ENCODE measurements around the gene RFX5. TPM values are rescaled to one million over a fixed set of nuclear protein-coding genes. Genes with fewer than 3 reads are reported as not detected.

Gene RFX5
- total and polyA plus RNA-seq, 2 of the 13 experiments (the other 11 are each of a cell fraction or from before 2014, with no cell fraction given), result 17.9 to 36.2 TPM

DNA sequence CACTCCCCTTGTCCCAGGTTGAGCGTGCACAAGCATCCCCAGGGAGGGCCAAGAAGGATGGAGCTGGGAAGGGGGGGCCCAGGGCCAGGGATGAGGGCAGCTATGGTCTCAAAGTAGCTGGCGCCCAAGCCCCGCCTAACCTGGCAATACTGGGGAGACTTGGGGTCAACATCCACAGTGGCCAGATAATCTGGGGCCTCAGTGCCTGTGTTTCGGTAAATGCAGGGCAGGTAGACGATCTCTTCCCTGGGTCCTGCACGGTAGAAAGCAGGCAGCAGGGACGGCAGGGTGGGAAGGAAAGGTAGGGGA is 22.2 kb upstream of the RFX5 start:
- H3K9ac ChIP-seq (ENCODE audit: insufficient read depth, low read depth, low read length), result no peak overlapping the region
- no peak overlapping the region for H3K27ac ChIP-seq (ENCODE audit: extremely low read length, insufficient read depth, low read length)
- BruUV-seq (replicated peaks), result no TSS peak

More for the DNA sequence above, 22.2 kb upstream of the RFX5 start:
- H3K79me2 ChIP-seq (ENCODE audit: insufficient read depth, low read length), result peaks cover 5% of the 10 kb centered on the region
- H3K4me3 ChIP-seq (replicated peaks in 1 of 3; ENCODE audit: insufficient read depth in 1 of 3, low read depth in 2 of 3, low read length in 3 of 3), result no peak overlapping the region
- FAIRE-seq, result no peak
- WGBS (ENCODE audit: low lambda C conversion rate), result 93% methylated on average over 5 of the region's 7 CpGs
- POLR2A ChIA-PET, result no interaction called here
- CTCF ChIA-PET (ENCODE audit: low intra/inter-chr PET ratio, low total read pairs), result no interaction called here
- intact Hi-C loops (cut with micrococcal nuclease; ENCODE audit: unreplicated experiment), result no loop called here
- H3K4me1 ChIP-seq (ENCODE audit: insufficient read depth, low read length), result peaks cover 38% of the 10 kb centered on the region
- TF ChIP-seq ZNF891 (CRISPR knock-in tag; IDR thresholded peaks at IDR 0.05) (no peak), ZSCAN31 (CRISPR knock-in tag; IDR thresholded peaks at IDR 0.05; ENCODE audit: low read depth) (no peak), RBFOX2 (IDR thresholded peaks at IDR 0.05; ENCODE audit: low read depth, low read length) (no peak), ZNF354B (CRISPR knock-in tag; IDR thresholded peaks at IDR 0.05) (no peak), ZNF253 (CRISPR knock-in tag; IDR thresholded peaks at IDR 0.05; ENCODE audit: borderline replicate concordance) (no peak)
- TF ChIP-seq, protein P1, sequence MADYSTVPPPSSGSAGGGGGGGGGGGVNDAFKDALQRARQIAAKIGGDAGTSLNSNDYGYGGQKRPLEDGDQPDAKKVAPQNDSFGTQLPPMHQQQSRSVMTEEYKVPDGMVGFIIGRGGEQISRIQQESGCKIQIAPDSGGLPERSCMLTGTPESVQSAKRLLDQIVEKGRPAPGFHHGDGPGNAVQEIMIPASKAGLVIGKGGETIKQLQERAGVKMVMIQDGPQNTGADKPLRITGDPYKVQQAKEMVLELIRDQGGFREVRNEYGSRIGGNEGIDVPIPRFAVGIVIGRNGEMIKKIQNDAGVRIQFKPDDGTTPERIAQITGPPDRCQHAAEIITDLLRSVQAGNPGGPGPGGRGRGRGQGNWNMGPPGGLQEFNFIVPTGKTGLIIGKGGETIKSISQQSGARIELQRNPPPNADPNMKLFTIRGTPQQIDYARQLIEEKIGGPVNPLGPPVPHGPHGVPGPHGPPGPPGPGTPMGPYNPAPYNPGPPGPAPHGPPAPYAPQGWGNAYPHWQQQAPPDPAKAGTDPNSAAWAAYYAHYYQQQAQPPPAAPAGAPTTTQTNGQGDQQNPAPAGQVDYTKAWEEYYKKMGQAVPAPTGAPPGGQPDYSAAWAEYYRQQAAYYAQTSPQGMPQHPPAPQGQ (CRISPR knock-in tag; IDR thresholded peaks at IDR 0.05; ENCODE audit: borderline replicate concordance), result no peak
- TF ChIP-seq, protein P2, sequence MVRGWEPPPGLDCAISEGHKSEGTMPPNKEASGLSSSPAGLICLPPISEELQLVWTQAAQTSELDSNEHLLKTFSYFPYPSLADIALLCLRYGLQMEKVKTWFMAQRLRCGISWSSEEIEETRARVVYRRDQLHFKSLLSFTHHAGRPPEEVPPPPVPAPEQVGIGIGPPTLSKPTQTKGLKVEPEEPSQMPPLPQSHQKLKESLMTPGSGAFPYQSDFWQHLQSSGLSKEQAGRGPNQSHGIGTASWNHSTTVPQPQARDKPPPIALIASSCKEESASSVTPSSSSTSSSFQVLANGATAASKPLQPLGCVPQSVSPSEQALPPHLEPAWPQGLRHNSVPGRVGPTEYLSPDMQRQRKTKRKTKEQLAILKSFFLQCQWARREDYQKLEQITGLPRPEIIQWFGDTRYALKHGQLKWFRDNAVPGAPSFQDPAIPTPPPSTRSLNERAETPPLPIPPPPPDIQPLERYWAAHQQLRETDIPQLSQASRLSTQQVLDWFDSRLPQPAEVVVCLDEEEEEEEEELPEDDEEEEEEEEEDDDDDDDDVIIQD (CRISPR knock-in tag; IDR thresholded peaks at IDR 0.05; ENCODE audit: low read depth), result no peak
- TF ChIP-seq, protein P3, sequence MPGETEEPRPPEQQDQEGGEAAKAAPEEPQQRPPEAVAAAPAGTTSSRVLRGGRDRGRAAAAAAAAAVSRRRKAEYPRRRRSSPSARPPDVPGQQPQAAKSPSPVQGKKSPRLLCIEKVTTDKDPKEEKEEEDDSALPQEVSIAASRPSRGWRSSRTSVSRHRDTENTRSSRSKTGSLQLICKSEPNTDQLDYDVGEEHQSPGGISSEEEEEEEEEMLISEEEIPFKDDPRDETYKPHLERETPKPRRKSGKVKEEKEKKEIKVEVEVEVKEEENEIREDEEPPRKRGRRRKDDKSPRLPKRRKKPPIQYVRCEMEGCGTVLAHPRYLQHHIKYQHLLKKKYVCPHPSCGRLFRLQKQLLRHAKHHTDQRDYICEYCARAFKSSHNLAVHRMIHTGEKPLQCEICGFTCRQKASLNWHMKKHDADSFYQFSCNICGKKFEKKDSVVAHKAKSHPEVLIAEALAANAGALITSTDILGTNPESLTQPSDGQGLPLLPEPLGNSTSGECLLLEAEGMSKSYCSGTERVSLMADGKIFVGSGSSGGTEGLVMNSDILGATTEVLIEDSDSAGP (CRISPR knock-in tag; IDR thresholded peaks at IDR 0.05; ENCODE audit: borderline replicate concordance), result no peak
- TF ChIP-seq, protein P4, sequence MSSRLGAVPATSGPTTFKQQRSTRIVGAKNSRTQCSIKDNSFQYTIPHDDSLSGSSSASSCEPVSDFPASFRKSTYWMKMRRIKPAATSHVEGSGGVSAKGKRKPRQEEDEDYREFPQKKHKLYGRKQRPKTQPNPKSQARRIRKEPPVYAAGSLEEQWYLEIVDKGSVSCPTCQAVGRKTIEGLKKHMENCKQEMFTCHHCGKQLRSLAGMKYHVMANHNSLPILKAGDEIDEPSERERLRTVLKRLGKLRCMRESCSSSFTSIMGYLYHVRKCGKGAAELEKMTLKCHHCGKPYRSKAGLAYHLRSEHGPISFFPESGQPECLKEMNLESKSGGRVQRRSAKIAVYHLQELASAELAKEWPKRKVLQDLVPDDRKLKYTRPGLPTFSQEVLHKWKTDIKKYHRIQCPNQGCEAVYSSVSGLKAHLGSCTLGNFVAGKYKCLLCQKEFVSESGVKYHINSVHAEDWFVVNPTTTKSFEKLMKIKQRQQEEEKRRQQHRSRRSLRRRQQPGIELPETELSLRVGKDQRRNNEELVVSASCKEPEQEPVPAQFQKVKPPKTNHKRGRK (CRISPR knock-in tag; IDR thresholded peaks at IDR 0.05), result no peak
- TF ChIP-seq, protein P5, sequence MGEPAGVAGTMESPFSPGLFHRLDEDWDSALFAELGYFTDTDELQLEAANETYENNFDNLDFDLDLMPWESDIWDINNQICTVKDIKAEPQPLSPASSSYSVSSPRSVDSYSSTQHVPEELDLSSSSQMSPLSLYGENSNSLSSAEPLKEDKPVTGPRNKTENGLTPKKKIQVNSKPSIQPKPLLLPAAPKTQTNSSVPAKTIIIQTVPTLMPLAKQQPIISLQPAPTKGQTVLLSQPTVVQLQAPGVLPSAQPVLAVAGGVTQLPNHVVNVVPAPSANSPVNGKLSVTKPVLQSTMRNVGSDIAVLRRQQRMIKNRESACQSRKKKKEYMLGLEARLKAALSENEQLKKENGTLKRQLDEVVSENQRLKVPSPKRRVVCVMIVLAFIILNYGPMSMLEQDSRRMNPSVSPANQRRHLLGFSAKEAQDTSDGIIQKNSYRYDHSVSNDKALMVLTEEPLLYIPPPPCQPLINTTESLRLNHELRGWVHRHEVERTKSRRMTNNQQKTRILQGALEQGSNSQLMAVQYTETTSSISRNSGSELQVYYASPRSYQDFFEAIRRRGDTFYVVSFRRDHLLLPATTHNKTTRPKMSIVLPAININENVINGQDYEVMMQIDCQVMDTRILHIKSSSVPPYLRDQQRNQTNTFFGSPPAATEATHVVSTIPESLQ (CRISPR knock-in tag; conservative IDR thresholded peaks at IDR 0.05), result no peak
- H3K9me3 ChIP-seq (ENCODE audit: low read length), result no peaks in the 10 kb centered on the region
- H4K20me1 ChIP-seq (ENCODE audit: insufficient read depth, low read length), result no peaks in the 10 kb centered on the region
- ATAC-seq, result no peak
- DNase-seq (ENCODE audit: low spot score), result no peak
- in situ Hi-C loops (cut with HindIII; ENCODE audit: extremely low pct_ligation_motif_present, low pct_unique_long_range_greater_than_20kb), result no loop called here
- peaks cover 8 to 18% of the 10 kb centered on the region in 2 experiments; a peak in 4 of 5 replicates for H3K36me3 ChIP-seq (replicated peaks in 1 of 2; ENCODE audit: control insufficient read depth in 1 of 2, insufficient read depth in 2 of 2, low read length in 2 of 2)
- no peak overlapping the region for H2AFZ ChIP-seq (ENCODE audit: low read length)
- H3K27me3 ChIP-seq (ENCODE audit: control insufficient read depth in 1 of 2, insufficient read depth in 2 of 2, low read length in 2 of 2), result no peaks in the 10 kb centered on the region; a peak in 1 of 5 replicates
- no peak overlapping the region for H3K4me2 ChIP-seq (ENCODE audit: low read depth, low read length)

Data from HepG2 (cell line).